ENCODE data around the gene NTN5.
"Not testable (repeated sequence)": the region's sequence is repeated elsewhere in the genome, so short reads cannot be mapped to it uniquely, and the experiment has no call there.

Gene NTN5, protein sequence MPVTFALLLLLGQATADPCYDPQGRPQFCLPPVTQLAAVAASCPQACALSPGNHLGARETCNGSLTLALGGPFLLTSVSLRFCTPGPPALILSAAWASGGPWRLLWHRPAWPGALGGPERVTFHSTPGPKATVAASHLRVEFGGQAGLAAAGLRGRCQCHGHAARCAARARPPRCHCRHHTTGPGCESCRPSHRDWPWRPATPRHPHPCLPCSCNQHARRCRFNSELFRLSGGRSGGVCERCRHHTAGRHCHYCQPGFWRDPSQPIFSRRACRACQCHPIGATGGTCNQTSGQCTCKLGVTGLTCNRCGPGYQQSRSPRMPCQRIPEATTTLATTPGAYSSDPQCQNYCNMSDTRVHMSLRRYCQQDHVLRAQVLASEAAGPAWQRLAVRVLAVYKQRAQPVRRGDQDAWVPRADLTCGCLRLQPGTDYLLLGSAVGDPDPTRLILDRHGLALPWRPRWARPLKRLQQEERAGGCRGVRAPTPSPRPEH

DNA sequence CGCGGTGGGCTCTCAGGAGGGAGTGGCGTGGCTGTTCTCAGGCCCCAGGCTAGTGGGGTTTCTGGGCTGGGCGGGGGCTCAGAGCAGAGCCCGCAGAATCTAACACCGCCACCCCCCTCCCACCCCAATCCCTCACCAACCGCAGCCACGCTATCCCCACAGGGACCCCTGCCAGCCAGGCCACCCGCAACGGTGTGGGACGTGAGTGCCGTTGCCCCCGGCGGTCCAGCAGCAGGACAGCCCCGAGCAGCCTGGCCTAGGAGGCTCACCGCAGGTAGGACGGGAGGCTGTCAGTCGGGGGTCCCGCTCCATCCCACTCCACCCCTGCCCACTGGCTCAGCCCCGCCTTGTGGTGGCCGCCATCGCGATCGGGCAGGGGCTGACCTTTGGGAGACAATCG lies at the start of gene NTN5:
TSS of gene NTN5 (minus strand) at position 24 of the 400 bp plus-strand sequence. CDS start 2,031 bp downstream, outside the sequence.
- DNase-seq (ENCODE audit: low spot score), result no peak

DNA sequence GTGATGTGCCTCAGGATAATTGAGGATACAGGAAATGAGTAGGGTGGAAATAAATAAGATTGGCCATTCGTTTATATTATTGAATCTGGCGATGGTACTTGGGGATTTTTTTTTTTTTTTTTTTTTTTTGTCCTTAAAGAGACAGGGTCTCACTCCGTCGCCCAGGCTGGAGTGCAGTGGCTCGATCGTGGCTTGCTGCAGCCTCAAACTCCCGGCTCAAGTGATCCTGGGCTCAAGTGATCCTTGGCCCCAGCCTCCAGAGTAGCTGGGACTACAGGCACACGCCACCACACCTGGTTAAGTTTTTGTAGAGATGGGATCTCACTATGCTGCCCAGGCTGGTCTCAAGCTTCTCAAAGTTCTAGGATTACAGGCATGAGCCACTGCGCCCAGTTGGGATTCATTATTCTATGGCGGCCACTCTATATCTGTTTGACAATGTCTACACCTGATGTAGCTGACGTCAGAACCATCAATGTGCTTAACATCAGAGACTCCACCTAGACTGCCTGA lies 49.4 kb upstream of the NTN5 start:
- no peak for DNase-seq (ENCODE audit: low spot score)

DNA sequence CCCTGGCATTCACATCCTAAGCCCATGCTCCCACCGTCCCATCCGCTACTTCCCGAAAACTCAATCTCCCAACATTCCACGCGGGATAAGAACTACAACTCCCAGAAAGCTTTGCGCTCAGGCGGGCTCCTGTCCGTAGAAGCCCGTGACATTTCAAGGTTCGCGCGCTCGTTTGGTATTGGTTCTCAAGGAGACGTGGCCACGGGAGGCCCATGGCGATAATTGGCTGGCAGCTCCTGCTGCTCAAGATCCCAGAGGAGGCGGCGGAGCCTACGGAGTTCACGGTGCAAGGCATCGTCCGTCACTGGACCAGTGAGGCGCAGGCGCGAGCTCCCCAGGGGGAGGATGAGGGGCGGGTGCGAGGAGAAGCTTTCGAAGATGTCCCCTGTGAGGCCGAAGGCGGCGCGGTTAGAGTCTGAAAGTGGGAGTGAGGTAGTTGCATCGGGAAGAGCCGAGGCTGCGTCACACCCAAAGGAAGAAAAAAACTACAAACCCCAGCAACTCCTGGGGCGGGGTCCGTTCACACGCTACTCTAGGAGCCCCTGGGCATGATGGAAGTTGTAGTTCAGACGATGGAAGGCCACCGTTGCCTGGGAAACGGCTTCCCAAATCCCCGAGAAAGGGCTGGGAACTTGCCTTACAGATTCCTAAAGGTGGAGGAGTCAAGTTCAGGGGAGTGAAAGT lies 47.9 kb upstream of the NTN5 start:
- peak; percentile 97 for DNase-seq (ENCODE audit: low spot score)

DNA sequence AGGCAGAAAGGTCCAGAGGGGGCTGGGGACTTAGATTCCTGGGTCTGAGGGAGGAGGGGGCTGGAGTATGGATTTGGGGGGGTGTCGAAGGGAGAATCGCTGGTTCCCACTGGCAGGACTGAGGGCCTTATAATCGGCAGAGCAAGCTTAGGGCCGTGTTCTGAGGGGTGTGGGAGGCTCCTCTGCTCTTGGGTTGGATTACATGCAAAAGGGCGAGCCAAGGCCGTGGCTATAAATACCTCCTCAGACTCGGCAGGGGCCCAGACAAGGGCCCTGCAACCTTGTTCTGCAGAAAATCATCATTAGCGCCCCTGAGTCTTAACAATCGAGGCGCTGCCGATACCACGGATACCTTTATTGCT lies 47.4 kb upstream of the NTN5 start:
- no peak for DNase-seq (ENCODE audit: low spot score)

DNA sequence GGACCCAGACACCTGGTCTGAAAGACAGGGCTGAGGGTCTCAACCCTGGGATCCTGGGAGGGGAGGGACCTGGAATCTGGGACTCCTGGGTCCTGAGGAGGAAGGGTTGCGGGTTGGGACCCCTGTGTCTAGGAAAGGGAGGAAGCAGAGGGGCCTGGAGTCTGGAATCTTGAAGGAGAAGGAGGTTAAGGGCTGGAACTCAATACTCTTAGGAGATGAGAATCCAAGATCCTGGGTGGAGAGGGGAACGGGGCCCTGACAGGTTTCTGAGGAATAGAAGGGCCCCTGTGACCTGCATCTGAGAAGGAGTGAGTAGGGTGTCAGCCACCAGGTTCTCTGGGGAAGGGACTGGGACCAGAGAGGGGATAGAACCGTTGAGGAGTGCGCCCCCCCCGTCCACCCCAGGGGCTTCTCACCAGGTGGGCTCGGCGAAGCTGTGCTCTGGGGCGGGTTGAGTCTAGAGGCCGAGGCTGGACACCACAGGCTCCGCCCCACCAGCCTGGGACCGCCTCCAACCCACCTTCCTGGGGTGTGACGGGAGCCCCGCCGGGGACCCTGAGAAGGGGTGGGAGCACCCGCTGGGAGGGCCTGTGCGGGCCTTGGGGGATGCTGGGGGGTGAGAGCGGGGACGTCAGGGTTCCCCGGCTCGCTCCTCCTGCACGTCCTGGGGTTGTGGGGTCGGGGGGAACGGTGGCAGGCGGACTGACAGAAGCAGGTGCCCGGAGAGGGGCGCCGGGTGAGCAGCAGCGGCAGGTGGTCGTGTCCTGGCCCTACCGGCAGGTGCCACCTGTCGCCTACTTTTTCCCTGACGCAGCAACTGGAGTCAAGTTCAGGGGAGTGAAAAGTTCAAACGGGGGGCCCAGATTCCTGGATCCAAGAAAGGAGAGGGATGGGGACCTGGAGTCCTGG lies 46.7 kb upstream of the NTN5 start, which contains the start of gene MAMSTR:
TSS of gene MAMSTR (minus strand) at position 463 of the 909 bp plus-strand sequence. CDS start 694 bp downstream, outside the sequence.
- DNase-seq (ENCODE audit: low spot score), result no peak

DNA sequence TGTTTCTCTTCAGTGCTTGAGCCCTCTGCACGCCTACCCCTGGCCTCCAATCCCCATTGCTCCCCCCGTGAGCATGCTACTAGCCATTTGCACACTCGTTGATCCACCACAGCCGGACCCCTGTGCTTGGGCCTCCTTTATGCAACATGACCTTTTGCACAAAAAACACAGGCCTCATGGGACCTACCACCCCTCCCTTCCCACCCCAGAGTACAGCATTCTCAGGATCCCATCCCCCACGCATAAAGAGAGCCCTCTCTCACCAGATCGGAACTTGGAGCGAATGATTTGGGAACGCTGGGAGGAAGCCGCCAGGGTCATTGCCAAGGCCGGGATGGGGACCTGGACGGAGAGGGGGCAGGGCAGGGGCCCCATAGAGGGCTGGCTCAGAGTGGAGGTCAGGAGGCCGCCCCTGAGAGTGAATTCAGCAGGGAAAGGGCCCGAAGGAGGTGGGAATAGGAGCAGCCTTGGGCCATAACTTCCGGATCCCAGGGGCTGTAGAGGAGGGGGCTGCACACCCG lies 46.0 kb upstream of the NTN5 start:
- DNase-seq (ENCODE audit: low spot score), result no peak

DNA sequence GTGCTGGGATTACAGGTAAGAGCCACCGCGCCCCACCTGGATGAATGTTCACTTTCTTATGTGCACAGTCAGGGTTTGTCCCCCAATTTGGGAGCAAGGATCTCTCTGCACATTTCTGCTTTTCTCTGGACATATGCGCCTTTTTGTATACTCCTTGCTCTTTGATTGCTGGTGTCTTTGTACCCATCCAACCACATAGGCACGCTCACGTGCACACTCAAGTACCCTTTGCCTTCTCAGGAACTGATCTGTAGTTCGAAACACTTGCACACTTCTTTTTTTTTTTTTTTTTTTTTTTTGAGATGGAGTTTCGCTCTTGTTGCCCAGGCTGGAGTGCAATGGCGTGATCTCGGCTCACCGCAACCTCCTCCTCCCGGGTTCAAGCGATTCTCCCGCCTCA lies 45.3 kb upstream of the NTN5 start:
- DNase-seq (ENCODE audit: low spot score), result not testable (repeated sequence)

DNA sequence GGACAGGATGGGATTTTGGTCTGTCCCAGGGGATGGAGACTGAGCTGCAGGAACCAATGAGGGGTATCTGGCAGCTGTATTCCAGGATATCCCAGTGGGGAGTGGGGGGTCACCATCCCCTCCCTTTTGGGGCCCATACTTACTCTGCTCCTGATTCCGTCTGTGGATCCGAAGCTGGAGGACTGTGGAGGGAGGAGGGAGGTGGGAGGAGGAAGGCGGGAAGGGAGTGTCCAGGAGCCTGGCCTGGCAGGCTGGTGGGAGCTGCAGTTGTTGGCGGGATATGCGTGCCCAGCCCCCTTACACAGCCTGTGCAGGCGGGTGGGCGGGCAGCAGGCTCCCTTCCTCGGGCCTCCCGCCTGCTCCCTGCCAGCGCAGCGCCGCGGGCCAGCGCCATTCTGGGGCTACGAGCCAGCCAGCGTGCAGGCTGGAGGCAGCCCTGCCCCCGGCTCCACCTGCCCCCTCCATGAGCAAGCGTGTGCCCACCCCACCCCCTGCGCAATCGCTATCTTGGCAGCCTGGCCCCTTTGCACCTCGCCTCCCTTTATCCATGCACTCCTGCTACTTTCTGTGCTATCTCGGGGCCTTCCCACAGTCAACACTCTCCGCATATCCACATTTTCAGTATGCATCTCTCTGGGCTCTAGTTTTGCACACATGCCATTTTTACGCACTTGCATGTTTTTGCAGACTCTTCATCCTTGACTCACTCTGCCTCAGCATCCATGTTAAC lies 43.9 kb upstream of the NTN5 start:
- DNase-seq (ENCODE audit: low spot score), result peak; percentile 55

DNA sequence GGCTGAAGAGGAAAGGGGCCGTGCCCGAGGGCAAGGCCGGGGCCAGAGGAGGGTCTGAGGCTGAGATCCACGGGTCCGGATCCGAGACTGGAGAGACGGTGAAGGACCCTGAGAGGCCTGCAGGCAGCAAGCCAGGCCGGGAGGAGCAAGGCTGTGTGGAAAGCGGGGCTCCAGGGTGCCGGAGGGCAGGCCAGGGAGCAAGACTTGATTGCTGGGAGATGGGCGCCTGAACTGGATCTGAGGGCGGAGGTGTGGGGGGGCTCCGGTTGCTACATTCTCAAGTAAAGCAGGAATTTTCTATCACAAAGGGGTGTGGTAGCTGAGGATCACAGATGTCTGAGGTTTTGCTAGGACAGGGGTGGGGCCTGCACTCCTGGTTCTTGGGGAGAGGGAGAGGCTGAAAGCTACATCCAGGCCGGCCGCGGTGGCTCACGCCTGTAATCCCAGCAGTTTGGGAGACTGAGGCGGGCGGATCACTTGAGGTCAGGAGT lies 42.9 kb upstream of the NTN5 start:
- DNase-seq (ENCODE audit: low spot score), result no peak

DNA sequence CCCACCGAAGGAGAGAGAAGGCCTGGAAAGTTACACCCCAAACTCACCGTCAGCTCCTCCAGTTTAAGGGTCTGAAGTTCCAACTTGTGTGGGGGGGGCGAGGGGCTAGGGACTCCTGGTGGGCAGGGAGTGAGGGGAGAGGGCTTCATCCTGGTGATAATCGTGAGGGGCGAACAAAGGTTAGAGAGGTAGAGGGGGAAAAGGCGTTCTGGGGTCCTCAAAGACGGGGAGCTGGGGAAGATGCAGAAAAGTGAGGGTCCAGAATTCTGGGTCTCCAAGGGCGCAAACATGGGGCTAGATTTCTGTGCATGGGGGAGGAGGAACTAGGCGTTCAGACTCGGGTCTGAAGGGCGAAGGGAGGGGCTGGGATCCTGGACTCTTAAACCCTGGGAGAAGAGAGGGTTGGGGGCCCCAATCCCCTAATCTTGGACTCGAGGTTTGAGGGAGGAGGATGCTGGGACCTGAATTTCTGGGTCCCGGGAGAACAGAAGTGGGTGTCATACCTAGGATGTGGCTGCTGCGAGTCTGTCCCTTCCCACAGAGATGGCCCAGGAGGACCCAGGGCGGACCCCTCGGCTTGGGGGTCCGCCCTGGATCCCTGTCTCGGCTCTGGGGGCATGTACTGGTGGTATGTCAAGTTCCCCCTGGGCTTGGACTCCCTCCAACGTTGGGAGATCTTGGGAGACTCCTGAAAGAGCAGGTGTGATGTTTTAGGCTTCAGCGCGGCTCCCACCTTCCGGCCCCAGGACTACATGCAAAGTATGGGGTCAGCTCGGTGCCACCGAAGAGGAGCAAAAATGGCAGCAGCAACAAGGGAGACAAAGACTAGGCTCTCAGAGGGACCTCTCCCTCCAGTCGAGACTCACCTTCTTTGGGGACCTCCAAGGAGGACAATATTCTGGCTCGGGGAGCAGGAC lies 42.2 kb upstream of the NTN5 start:
- DNase-seq (ENCODE audit: low spot score), result no peak

DNA sequence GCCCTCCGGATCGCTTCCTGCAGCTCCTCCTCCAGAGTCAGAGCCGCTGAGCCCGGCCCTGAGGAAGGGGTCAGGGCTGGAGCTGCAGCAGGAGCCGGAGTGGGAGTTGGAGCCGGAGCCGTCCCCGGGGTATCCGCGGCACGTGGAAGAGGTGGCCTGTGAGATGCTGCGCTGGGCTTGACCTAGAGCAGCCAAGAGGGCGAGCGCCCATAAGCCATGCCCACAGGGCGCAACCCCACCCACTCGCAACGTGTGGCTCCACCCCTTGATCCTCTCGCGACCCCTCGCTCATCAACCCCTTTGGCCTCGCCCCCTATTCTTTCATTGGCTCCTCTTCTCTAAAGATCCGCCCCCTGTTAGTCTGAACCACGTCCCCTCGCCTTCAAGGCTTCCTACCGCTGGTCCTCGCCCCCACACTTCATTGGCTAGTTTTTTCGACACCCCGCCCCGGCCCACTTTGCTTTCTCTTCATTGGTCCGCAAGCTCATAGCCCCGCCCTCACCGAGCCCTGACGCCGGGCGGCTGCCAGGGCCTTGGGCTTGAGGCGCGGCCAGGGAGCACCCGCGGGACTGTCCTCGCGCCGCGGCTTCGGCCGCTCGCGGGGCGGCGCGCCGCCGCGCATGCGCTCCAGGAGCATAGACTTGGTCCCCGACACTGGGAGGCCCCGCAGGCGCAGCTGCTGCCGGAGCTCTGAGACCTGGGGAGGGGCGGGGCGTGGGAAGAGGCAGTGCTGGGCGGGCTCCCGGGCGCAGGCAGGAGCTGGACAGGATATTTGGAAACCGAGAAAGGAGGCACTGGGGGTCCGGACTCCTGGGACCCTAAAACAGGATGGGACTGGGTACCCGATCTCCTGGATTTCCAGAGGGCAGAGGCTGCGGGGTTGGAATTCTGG lies 41.3 kb upstream of the NTN5 start:
- DNase-seq (ENCODE audit: low spot score), result peak; percentile 99

DNA sequence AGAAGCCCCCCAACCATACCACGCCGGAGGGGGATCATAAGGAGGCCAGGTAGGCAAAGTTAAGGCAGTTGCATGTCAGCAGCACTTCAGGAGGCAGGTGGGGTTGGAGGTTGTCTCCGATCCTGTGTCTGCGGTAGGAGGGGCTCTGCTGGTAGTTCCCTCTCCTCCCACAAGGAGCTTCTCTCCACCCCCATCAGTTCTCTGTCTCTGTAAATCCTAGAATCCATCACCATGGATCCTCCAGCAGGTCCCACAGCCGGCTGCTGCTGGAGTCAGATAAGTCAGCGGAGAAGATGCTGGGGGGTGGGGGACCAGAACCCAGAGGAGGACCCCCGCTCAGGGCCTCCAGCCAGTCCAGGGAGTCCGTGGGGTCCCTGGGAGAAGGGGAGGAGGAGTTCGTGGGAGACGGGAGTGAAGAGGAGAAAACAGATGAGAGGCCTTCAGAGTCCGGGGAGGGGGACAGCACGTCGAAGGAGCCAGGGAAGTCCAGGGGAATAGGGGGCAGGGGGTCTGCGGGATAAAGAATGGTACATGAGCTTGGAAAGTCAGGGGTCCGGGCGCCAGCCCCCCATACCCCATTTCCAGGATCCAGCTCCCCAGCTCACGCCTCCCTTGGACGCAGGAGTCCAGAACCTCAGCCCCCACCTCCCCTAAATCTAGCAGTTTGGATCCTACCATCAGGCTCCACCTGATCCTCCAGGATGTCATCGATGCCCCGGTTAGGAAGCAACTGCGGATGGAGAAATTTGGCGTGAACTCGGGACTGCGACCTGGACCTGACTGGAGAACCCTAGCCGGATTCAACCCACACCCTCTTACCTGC lies 40.4 kb upstream of the NTN5 start:
- no peak for DNase-seq (ENCODE audit: low spot score)

DNA sequence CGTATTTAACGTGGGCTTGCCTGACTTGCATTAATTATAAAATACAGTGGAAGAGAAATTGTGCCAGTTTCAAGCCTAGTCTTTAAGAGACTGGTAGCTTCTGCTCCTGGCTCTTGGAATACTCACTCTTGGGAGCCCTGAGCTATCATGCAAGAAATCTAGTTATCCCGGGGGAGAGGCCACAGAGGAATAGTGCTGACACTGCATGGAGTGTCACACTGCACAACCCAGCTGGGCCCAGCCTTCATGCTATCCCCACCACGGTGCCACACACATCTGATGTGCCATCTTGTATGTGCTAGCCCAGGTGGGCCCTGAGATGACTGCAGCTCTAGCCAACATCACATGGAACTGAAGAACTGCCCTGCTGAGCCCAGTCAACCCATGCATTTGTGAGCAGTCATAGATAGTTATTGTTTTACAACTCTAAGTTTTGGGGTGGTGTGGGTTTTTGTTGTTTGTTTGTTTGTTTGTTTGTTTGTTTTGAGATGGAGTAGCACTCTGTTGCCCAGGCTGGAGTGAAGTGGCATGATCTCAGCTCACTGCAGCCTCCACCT lies 38.4 kb upstream of the NTN5 start:
- no peak for DNase-seq (ENCODE audit: low spot score)

DNA sequence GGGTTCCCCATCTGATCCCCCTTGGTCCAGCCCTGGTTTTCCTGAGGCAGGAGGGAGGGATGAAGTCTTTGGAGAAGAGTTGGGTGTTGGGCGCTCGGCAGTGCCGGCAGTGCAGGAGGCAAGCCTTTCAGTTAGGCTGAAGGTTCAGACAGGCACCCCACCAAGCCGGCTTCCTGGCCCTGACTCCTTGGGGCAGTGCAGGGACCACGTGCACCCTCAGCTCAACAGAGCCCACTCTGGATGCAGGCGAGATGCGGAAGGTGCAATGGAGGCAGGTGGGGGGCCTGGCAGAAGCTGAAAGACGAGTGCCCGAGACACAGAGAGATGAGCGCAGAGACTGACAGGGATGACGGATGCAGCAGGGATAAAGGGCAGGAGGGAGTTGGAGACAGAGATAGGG lies 35.7 kb upstream of the NTN5 start:
- DNase-seq (ENCODE audit: low spot score), result no peak

DNA sequence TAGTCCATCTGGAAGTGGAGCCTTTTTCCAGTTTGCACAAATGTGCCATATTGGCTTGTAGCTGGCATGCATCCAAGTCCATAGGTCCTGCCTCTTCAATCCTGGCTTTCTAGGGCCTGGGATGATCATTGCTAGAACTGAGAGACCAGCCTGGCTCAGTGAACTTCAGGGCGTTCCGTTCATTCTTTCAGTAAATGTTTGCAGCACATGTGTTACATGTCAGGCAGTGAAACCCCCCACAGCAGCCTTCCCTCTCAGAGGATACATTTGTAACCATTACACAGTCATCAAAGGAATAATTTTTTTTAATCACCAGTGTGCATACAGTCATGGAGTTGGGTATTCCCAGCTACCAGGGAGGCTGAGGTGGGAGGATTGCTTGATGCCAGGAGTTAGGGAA lies 32.6 kb upstream of the NTN5 start:
- DNase-seq (ENCODE audit: low spot score), result no peak

DNA sequence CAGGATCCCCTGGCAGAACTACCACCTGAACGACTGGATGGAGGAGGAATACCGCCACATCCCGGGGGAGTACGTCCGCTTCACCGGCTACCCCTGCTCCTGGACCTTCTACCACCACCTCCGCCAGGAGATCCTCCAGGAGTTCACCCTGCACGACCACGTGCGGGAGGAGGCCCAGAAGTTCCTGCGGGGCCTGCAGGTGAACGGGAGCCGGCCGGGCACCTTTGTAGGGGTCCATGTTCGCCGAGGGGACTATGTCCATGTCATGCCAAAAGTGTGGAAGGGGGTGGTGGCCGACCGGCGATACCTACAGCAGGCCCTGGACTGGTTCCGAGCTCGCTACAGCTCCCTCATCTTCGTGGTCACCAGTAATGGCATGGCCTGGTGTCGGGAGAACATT lies 30.5 kb upstream of the NTN5 start:
- no peak for DNase-seq (ENCODE audit: low spot score)

DNA sequence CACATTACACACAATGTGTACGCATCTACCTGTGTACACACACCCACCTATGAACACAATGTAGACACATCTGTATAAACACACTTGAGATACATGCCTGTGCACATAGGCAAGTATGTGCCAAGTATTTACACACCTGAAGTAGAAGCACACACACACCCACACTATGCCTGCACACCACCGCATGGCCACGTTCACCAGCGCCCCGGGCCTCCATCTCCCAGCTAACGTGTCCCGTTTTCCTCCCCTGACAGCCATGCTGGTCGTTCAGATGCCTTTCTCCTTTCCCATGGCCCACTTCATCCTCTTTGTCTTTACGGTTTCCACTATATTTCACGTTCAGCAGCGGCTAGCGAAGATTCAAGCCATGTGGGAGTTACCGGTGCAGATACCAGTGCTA lies 29.9 kb upstream of the NTN5 start:
- no peak for DNase-seq (ENCODE audit: low spot score)

DNA sequence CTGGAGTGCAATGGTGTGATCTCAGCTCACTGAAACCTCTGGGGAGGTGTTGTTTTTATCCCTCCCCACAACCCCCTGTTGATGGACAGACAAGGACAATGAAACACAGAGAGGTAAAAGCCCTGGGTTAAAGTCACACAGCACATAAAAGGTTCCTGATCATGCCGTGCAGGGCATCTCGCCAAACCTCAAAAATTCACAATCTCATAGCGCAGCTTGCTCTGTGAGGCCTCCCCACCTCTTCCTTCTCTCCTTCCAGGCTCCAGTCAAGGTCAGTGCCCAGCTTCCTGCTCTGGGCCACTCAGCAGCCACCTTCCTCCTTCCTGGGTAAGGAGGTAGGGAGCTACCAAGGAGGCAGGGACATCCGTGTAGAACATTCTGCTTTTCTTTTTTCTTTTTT lies 25.2 kb upstream of the NTN5 start:
- DNase-seq (ENCODE audit: low spot score), result peak; percentile 73
